A549 (cell line): ENCODE data around the gene WDR20.

Experiments used
- CTCF ChIP-seq: fragments of >200 bp; sonication (Bioruptor Twin); formaldehyde crosslinking; IDR thresholded peaks from 3 replicates; pipeline ENCODE4 v1.5.1; 2016
- HOXB13 ChIP-seq: fragments of 250-450 bp; sonication (Bioruptor Pico); IDR thresholded peaks from 2 replicates; pipeline ENCODE4 v1.5.0; 2020; ENCODE audit warnings: low read depth, mild to moderate bottlenecking, moderate library complexity
- KDM1A ChIP-seq: fragments of 200-600 bp; sonication (generic); IDR thresholded peaks from 2 replicates; pipeline ENCODE4 v1.6.1; 2016; ENCODE audit warnings: low read depth, mild to moderate bottlenecking
- MYC ChIP-seq: IDR thresholded peaks from 2 replicates; pipeline ENCODE4 v1.6.1; 2012; ENCODE audit warnings: mild to moderate bottlenecking, inconsistent platforms, low read length, improper control_type of control experiment, borderline replicate concordance
- PHF8 ChIP-seq: fragments of 200-600 bp; sonication (generic); IDR thresholded peaks from 2 replicates; pipeline ENCODE4 v1.6.1; 2016; ENCODE audit warnings: low read depth, mild to moderate bottlenecking, antibody characterized with exemption, moderate library complexity, borderline replicate concordance
- POLR2A ChIP-seq: IDR thresholded peaks from 2 replicates; pipeline ENCODE4 v1.6.1; 2012; ENCODE audit warnings: mild to moderate bottlenecking, low read length
- RCOR1 ChIP-seq: fragments of 150-350 bp; IDR thresholded peaks from 2 replicates; pipeline ENCODE4 v1.6.1; 2014; ENCODE audit warnings: antibody characterized with exemption, low read length, low read depth
- REST ChIP-seq: fragments of 200-600 bp; sonication (generic); IDR thresholded peaks from 2 replicates; pipeline ENCODE4 v1.6.1; 2016; ENCODE audit warnings: antibody characterized with exemption, mild to moderate bottlenecking, moderate library complexity

- TF ChIP-seq CTCF (no peak), KDM1A (no peak), POLR2A (no peak), PHF8 (no peak), RCOR1 (no peak), REST (no peak), HOXB13 (no peak), MYC (no peak)
Observed at GRCh38 chr14:102158797-102159196, 19.1 kb downstream of the WDR20 start.
